ENCODE measurements around the gene AMOTL1. TPM values are rescaled to one million over a fixed set of nuclear protein-coding genes. Genes with fewer than 3 reads are reported as not detected.
A peak's percentile ranks its signal among the peaks of the same experiment; 100 is the strongest.

The AMOTL1 gene, protein sequence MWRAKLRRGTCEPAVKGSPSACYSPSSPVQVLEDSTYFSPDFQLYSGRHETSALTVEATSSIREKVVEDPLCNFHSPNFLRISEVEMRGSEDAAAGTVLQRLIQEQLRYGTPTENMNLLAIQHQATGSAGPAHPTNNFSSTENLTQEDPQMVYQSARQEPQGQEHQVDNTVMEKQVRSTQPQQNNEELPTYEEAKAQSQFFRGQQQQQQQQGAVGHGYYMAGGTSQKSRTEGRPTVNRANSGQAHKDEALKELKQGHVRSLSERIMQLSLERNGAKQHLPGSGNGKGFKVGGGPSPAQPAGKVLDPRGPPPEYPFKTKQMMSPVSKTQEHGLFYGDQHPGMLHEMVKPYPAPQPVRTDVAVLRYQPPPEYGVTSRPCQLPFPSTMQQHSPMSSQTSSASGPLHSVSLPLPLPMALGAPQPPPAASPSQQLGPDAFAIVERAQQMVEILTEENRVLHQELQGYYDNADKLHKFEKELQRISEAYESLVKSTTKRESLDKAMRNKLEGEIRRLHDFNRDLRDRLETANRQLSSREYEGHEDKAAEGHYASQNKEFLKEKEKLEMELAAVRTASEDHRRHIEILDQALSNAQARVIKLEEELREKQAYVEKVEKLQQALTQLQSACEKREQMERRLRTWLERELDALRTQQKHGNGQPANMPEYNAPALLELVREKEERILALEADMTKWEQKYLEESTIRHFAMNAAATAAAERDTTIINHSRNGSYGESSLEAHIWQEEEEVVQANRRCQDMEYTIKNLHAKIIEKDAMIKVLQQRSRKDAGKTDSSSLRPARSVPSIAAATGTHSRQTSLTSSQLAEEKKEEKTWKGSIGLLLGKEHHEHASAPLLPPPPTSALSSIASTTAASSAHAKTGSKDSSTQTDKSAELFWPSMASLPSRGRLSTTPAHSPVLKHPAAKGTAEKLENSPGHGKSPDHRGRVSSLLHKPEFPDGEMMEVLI
- total RNA-seq = 10 to 100 TPM; 11.0 to 46.3 (median 38.4) TPM
- 1 to 10 TPM; 5.0 to 7.0 (median 6.1) TPM for polyA plus RNA-seq
- long read RNA-seq, donor 1 = 0 reads
- long read RNA-seq, donor 2, full-length matches to known transcripts = 1 of 1 reads
- long read RNA-seq, donor 2, partial matches to known transcripts = 0 of 1 reads
- long read RNA-seq, donor 2, other reads (novel, unspliced or antisense) = 0 of 1 reads
- long read RNA-seq, donor 3 = 0 reads
- long read RNA-seq, donor 4 = 0 reads
- long read RNA-seq, donor 5, full-length matches to known transcripts = 1 of 6 reads
- long read RNA-seq, donor 5, partial matches to known transcripts = 5 of 6 reads
- long read RNA-seq, donor 5, other reads (novel, unspliced or antisense) = 0 of 6 reads
- long read RNA-seq, donor 6, partial matches to known transcripts = 5 of 5 reads
- long read RNA-seq, donor 6, other reads (novel, unspliced or antisense) = 0 of 5 reads
- long read RNA-seq, donor 7, partial matches to known transcripts = 15 of 16 reads
- long read RNA-seq, donor 7, other reads (novel, unspliced or antisense) = 0 of 16 reads
- long read RNA-seq, donor 8 = 0 reads
- long read RNA-seq, donor 9, partial matches to known transcripts = 14 of 15 reads
- long read RNA-seq, donor 9, other reads (novel, unspliced or antisense) = 0 of 15 reads
- long read RNA-seq, donor 10 = 0 reads

DNA sequence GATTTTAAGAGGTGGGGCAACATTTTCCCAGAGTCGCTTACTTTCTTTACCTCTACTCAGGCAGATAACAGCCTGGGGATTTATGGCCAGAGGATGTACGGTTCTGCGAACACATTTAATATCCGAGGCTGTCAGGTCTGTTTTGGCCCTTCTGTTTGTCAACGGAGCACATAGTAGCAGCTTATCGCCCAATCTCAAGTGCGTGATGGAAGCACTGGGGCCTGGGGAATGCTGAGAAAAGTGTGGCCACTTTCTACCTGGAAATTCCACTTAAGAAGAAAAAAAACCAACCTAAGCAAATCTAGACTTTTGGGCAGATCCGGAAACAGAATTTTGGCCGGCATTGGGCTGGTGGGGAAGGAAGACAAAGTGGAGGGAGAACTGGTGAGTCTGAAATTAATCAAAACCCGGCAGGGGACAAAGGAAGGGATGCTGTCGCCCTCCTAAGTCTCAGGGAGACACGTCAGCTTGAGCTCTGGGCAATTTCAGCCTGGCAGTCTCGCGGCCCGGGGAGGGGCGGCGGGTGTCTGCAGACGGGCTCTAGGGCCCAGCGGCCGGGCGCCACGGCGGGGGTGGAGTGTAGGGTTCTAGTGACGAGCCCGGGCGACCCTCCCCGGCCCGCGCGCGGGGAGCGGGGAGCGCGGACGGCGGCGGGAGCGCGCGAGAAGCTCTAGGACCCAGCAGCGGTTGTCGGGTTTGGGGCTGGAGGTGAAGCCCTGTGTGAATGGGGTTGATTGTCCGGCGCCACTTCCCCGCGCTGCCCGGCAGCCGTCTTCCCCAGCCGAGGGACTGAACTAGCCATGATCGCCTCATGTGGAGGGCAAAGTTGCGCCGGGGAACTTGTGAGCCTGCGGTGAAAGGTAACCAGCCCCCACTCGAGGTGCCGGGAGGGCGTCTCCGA, at the start of gene AMOTL1:
TSS of gene AMOTL1 (plus strand) at position 656 of the 901 bp plus-strand sequence. CDS start at position 812, 156 bp downstream.
- Histone ChIP-seq H3K27ac (peak within 1 kb of the TSS; percentile 90 to 95 (median 94)), H3K36me3 (no peaks in the 10 kb centered on the region), H3K4me1 (peaks cover 14 to 48% (median 37%) of the 10 kb centered on the region in 4 donors), H3K9me3 (no peaks in the 10 kb centered on the region), H3K27me3 (peaks cover 0 to 5% (median 0%) of the 10 kb centered on the region in 3 donors), H3K4me3 (peak within 1 kb of the TSS; percentile 75 to 88 (median 83))
- WGBS, 5 donors = 2 to 7% (median 4%) methylated on average over 29 to 57 of the region's 57 CpGs
- DNase-seq = peak; percentile 71 to 96
- TF ChIP-seq, protein P1, sequence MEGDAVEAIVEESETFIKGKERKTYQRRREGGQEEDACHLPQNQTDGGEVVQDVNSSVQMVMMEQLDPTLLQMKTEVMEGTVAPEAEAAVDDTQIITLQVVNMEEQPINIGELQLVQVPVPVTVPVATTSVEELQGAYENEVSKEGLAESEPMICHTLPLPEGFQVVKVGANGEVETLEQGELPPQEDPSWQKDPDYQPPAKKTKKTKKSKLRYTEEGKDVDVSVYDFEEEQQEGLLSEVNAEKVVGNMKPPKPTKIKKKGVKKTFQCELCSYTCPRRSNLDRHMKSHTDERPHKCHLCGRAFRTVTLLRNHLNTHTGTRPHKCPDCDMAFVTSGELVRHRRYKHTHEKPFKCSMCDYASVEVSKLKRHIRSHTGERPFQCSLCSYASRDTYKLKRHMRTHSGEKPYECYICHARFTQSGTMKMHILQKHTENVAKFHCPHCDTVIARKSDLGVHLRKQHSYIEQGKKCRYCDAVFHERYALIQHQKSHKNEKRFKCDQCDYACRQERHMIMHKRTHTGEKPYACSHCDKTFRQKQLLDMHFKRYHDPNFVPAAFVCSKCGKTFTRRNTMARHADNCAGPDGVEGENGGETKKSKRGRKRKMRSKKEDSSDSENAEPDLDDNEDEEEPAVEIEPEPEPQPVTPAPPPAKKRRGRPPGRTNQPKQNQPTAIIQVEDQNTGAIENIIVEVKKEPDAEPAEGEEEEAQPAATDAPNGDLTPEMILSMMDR (IDR thresholded peaks at IDR 0.05) = no peak
- TF ChIP-seq EP300 (IDR thresholded peaks at IDR 0.05) (peak; percentile 35), POLR2AphosphoS5 (IDR thresholded peaks at IDR 0.05) (peak; percentile 51 to 68 (median 63)), POLR2A (IDR thresholded peaks at IDR 0.05) (no peak)
- intact Hi-C loops (cut with DNase I; ENCODE audit: low total_unique reads) = no loop called here

- no peaks in the 10 kb centered on the region for H3K4me1 ChIP-seq
- WGBS, 5 donors = 76 to 83% (median 79%) methylated on average over 3 of the region's 3 CpGs
- TF ChIP-seq POLR2A (IDR thresholded peaks at IDR 0.05) = no peak
- no peak for TF ChIP-seq POLR2AphosphoS5 (IDR thresholded peaks at IDR 0.05)
- no peak for DNase-seq
- H3K36me3 ChIP-seq = no peaks in the 10 kb centered on the region
- H3K27ac ChIP-seq = no peak overlapping the region
- intact Hi-C loops (cut with DNase I; ENCODE audit: low total_unique reads) = no loop called here
- no peaks in the 10 kb centered on the region for H3K9me3 ChIP-seq
- H3K4me3 ChIP-seq = no peak overlapping the region
- no peaks in the 10 kb centered on the region for H3K27me3 ChIP-seq
These were observed 48.3 kb upstream of the AMOTL1 start for GRCh38 chr11:94719876-94720275.

GRCh38 chr11:94721565-94722292, 46.4 kb upstream of the AMOTL1 start:
- DNase-seq = no peak

More at GRCh38 chr11:94721565-94722292, 46.4 kb upstream of the AMOTL1 start:
- Histone ChIP-seq H3K4me1 (no peaks in the 10 kb centered on the region), H3K27ac (no peak overlapping the region), H3K27me3 (no peaks in the 10 kb centered on the region), H3K9me3 (no peaks in the 10 kb centered on the region), H3K4me3 (no peak overlapping the region), H3K36me3 (no peaks in the 10 kb centered on the region)
- TF ChIP-seq, protein P1 (IDR thresholded peaks at IDR 0.05) = no peak
- TF ChIP-seq POLR2A (IDR thresholded peaks at IDR 0.05) = no peak
- TF ChIP-seq EP300 (IDR thresholded peaks at IDR 0.05) = no peak
- TF ChIP-seq POLR2AphosphoS5 (IDR thresholded peaks at IDR 0.05) = no peak
- intact Hi-C loops (cut with DNase I; ENCODE audit: low total_unique reads) = no loop called here
- 72 to 81% (median 75%) methylated on average over 2 of the region's 2 CpGs for WGBS, 5 donors

Data from stomach (tissue), 19 donors.